ENCODE data around the gene B3GALT6.
"Not testable (repeated sequence)": the region's sequence is repeated elsewhere in the genome, so short reads cannot be mapped to it uniquely, and the experiment has no call there.

Gene B3GALT6

GRCh38 chr1:1232208-1232795 is at the start of gene B3GALT6:
Gene B3GALT6 (plus strand): TSS chr1:1232237. CDS start chr1:1232279, 42 bp downstream.
- peak in 3 of 56 donors; percentile 40 to 68 (median 66) for DNase-seq

DNA sequence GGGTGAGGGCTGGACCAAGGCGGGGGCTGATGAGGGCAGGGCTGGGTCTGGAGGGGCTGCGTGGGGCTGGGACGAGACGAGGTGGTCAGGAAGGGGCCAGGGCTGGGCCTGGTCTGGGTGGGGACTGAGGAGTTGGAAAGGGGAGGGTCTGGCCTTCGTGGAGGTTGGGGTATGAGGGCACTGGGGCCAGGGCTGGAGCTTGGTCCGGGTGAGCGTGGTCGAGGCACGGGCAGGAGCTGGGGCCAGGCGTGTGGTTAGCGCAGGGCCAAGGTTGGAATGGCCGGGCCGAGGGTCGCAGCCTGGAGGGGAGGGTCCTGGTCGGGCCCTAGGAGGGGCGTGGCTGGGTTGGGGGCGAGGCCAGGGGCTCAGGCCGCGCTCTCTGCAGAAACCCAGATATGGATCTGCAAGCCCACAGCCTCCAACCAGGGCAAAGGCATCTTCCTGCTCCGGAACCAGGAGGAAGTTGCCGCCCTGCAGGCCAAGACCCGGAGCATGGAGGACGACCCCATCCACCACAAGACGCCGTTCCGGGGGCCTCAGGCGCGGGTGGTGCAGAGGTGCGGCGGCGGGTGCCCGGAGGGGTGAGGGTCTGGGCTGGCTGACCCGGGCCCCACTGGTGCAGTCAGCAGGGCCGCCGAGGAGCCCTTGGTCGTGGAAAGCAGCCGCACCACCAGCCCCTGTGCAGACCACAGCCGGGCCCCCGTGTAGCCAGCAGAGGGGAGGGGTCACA is 49.4 kb upstream of the B3GALT6 start:
- no peak for DNase-seq

GRCh38 chr1:1183221-1183747 is 48.8 kb upstream of the B3GALT6 start:
- no peak for DNase-seq

DNA sequence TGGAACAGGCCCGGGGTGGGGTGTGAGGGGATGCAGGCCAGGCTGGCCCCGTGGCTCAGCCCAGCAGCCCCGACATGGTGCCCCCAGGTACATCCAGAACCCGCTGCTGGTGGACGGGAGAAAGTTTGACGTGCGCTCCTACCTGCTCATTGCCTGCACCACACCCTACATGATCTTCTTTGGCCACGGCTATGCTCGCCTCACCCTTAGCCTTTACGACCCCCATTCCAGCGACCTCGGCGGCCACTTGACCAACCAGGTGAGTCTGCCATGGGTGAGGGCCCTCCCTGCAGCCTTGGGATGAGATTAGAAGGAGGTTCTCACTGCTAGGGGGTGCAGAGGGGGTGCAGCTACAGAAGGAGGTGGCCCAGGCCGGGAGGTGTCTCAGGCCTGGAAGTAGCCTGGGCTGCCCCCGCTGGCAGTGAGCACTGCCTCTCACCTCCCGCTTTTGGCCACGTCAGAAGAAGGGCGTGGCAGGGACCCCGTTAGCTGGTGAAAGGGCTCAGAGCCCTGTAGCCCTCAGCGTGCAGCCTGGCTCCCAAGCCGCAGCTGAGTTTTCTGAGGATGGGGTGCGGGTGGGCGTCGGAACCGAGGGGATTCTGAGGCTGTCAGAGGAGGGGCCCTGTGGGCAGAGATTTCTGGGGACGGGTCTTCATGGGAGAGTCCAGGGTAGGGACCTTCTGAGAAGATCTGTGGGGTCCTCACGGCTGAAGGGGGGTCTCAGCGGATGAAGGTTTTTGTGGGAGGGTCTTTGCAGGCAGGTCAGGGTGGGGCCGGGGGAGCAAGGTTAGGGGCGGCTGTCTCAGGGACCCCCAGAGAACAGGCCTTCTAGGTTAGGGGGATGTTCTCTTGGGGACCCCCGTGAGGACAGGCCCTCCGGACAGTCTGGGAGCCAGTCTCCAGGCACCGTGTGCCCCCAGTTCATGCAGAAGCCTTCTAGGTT is 47.9 kb upstream of the B3GALT6 start:
- no peak for DNase-seq

GRCh38 chr1:1185101-1185765 is 46.8 kb upstream of the B3GALT6 start:
- peak in 33 of 56 donors; percentile 5 to 71 (median 38) for DNase-seq

DNA sequence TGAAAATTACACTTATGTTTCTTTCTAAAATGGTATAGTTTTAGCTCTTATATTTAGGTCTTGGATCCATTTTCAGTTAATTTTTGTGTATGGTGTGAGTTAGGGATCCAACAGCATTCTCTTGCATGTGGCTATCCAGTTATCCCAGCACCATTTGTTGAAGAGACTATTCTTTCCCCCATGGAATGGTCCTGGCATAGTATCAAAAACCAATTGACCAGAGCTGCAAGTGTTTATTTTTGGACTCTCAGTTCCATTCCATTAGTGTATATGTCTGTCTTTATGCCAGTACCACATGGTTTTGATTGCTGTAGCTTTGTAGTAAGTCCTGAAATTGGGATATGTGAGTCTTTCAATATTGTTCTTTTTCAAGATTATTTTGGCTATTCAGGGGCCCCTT is 44.1 kb upstream of the B3GALT6 start:
- no peak for DNase-seq

GRCh38 chr1:1189111-1189510 is 42.9 kb upstream of the B3GALT6 start:
- no peak for DNase-seq

DNA sequence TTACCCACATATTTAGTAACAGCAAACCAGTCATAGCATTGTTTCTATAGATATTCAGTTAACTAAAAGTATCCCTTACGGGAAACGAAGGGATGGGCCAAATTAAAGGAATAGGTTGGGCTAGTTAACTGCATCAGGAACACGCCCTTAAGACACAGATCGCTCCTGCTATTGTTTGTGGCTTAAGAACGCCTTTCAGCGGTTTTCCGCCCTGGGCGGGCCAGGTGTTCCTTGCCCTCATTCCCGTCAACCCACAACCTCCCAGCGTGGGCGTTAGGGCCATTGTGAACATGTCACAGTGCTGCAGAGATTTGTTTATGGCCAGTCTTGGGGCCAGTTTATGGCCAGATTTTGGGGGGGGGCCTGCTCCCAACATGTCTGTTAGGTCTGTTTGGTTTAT is 40.3 kb upstream of the B3GALT6 start:
- no peak for DNase-seq

DNA sequence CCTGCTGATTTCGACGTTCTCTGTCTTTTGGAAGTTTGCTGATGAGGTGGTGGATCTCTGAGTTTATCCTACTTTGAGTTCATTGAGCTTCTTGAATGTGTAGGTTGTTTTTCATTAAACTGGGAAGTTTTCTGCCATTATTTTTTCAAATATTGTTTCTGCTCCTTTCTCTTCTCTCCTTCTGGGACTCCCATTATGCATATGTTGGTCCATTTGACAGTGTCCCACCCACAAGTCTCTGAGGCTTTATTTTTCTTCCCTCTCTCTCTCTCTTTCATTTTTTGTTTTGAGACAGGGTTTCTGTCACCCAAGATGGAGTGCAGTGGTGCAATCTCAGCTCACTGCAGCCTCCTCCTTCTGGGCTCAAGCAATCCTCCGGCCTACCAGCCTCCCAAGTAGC is 37.3 kb upstream of the B3GALT6 start:
- no peak for DNase-seq

- DNase-seq, result not testable (repeated sequence)
Measured at GRCh38 chr1:1195726-1196125, 36.3 kb upstream of the B3GALT6 start.

DNA sequence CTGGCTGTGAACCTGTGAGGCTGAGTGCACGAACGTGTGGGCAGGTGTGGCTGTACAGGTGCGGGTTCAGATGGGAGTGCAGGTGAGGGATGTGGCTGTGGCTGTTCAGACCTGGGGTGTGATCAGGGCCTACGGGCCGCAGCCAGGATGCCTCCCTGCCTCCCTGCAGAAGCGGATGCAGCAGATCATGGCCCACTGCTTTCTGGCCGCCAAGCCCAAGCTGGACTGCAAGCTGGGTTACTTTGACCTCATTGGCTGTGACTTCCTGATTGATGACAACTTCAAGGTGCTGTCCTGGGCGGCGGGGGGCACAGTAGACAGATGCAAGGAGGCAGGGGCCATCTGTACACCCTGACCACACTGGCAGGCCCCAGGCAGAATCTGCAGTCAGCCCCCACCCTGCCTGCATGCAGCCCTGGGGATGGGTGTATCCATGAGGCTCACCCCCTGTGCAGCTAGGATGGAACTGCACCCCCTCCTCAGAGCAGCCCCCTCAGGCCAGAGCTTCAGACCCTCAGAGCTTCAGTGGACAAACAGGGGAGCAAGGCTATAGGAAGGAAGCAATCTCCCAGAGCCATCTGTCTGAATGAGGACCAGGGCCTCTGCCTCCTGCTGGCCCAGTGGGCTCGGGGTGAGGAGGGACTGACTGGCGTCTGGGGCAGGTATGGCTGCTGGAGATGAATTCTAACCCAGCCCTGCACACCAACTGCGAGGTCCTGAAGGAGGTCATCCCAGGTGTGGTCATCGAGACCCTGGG is 35.4 kb upstream of the B3GALT6 start:
- DNase-seq, result no peak

DNA sequence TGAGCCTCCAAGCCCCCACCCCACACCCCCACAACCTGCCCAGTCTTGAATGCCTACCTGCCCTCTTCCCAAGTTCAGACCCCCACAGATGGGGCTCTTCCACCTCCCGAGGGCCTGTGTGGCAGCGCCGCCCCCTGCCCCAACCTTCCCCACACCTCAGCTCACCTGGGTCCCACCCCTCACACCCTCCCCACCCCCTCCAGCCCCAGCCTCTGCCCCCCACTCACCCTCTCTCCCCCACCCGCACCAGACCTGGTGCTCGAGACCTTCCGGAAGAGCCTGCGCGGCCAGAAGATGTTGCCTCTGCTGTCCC is 34.9 kb upstream of the B3GALT6 start:
- no peak for DNase-seq

GRCh38 chr1:1197551-1198422 is 34.2 kb upstream of the B3GALT6 start:
- no peak for DNase-seq

DNA sequence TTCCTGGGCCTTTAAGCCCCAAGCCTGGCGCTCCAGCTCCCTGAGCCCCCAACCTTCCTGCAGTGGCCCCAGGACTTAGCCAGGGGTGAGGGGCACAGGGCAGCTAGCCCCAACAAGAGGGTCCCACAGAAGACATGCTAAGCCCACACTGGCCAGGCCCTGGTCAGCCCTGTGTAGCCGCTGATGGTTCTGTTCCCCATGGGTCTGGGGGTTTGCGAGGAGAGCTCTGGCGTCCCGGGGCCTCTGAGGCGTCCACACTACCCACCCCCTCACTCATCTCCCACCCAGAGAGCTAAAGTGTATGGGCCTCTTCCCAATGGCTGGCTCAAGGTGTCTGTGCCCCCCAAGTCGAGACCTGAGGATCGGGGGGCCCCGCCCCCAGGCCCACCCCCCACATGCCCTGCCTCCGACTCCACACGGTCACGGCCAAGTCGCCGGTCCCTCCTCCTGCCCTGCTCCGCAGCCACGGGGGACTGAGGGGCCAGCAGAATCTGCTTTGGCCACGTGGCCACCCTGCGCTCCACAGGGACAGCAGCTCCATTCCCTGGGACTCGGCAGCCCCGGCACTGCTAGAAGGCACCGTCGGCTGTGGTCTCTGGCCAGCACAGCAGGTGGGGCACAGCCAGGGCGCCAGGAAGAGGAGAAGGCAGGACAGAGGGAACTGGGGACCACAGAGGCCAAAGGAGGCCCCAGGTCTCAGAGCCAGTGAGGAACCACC is 33.5 kb upstream of the B3GALT6 start:
- no peak for DNase-seq

- DNase-seq, result no peak
Measured at GRCh38 chr1:1199141-1199960, 32.7 kb upstream of the B3GALT6 start.

GRCh38 chr1:1199961-1200875 is 31.8 kb upstream of the B3GALT6 start:
- DNase-seq, result no peak
